ENCODE data around the gene ETFA. TPM values are rescaled to one million over a fixed set of nuclear protein-coding genes. Genes with fewer than 3 reads are reported as not detected.
A peak's percentile ranks its signal among the peaks of the same experiment; 100 is the strongest.

Gene ETFA
- total and polyA plus RNA-seq, 9 of the 15 experiments (the other 6 are each of a cell fraction or from before 2014, with no cell fraction given) = 130 to 543 (median 232) TPM

GRCh38 chr15:76172782-76173181 lies 138.5 kb downstream of the ETFA start:
- H2AFZ ChIP-seq (ENCODE audit: low read depth, low read length) = no peak overlapping the region
- no peaks in the 10 kb centered on the region for H3K9me1 ChIP-seq (ENCODE audit: control insufficient read depth, insufficient read depth, low read length)
- ChIA-PET CTCF (ENCODE audit: low intra/inter-chr PET ratio) (no interaction called here), POLR2A (interaction anchor here (0.6 to 1.2 kb wide), 2 partner anchors 9 to 244 kb away, joined by 3 read pairs; no protein-coding TSS in a partner anchor)
- H3K4me1 ChIP-seq (replicated peaks in 1 of 2; ENCODE audit: control insufficient read depth in 2 of 2, insufficient read depth in 2 of 2, low read length in 2 of 2) = peaks cover 3 to 9% of the 10 kb centered on the region in 2 experiments; a peak in 3 of 5 replicates
- no peak overlapping the region for H3K9ac ChIP-seq (ENCODE audit: insufficient read depth in 1 of 2, low read depth in 2 of 2, low read length in 2 of 2)
- no peak overlapping the region for H3K27ac ChIP-seq (ENCODE audit: extremely low read depth, low read depth, low read length)
- in situ Hi-C loops (cut with MboI) (no loop called here), intact Hi-C loops (cut with micrococcal nuclease) (no loop called here)
- H3K36me3 ChIP-seq (ENCODE audit: control insufficient read depth, insufficient read depth, low read length) = no peaks in the 10 kb centered on the region
- H3K4me3 ChIP-seq = no peak overlapping the region
- 2% methylated on average over 16 of the region's 16 CpGs for WGBS (ENCODE audit: insufficient coverage, low coverage, missing lambda C conversion rate)
- no peaks in the 10 kb centered on the region for H3K79me2 ChIP-seq (ENCODE audit: control insufficient read depth, insufficient read depth, low read length)
- BruUV-seq (replicated peaks) = no TSS peak
- FAIRE-seq (no peak), DNase-seq (ENCODE audit: extremely low read depth in 1 of 4, low spot score in 3 of 4) (no peak), ATAC-seq (no peak)
- TF ChIP-seq C11orf30 (IDR thresholded peaks at IDR 0.05; ENCODE audit: low read depth) = 0 out of 2 replicates have a peak, but pooled peaks have one; percentile 14
- no peak for TF ChIP-seq TARDBP (IDR thresholded peaks at IDR 0.05)
- peak; percentile 29; the same call in 1 of the 2 replicates for TF ChIP-seq ZNF316 (IDR thresholded peaks at IDR 0.05)
- 0 out of 2 replicates have a peak, but pooled peaks cover 3% of the 10 kb centered on the region for H4K20me1 ChIP-seq (replicated peaks; ENCODE audit: control insufficient read depth, insufficient read depth, low read length)
- H3K4me2 ChIP-seq (ENCODE audit: insufficient read depth, low read length) = no peak overlapping the region
- H3K9me3 ChIP-seq (replicated peaks; ENCODE audit: control insufficient read depth, insufficient read depth, low read depth, low read length) = no peaks in the 10 kb centered on the region
- H3K27me3 ChIP-seq (ENCODE audit: control insufficient read depth in 2 of 2, insufficient read depth in 2 of 2, low read length in 2 of 2) = peaks cover 33 to 79% of the 10 kb centered on the region in 2 experiments; a peak in 4 of 5 replicates

DNA sequence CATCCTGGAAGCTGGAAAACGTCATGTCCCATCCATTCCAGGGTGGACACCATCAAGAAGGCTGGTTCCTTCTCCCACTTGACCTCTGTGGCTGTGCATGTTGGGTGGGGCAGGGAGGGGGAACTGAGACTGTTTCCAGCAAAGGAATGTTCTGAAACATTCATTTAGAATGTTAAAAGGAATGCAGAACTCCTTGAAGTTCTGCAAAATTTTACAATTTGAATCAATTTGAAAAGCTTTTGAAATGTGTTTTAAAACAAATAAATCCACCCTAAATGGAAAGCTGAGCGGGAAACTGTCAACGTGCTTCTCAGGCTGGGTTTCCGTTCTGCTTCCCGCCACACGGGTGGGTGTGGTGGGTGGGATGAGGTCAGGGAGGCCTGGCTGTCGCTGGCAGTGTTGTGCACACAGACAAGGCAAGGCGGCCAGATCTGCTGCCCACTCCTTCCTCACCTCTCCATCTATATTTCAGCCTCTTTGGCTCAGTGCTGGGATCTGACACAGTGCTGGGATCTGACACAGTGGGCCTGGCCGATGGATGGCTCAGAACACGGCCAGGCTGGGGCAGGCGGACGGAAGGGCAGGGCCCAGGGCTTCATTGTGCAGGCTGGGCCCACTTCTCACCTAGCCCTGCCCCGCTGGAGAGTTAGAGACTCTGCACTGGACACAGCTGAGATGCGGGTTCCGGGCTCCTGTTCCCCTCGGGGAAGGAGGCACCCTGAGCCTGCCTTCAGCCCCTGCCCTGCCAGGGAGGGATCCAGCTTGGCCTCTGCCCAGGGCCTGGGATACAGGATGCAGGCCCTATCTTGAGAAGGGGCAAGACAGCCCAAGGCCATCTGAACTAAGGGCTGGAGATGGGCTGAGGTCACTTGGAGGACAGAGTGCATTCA lies 141.1 kb downstream of the ETFA start:
- intact Hi-C loops (cut with micrococcal nuclease) = no loop called here
- 49% methylated on average over 12 of the region's 16 CpGs for WGBS (ENCODE audit: insufficient coverage, low coverage, missing lambda C conversion rate)
- H3K9me1 ChIP-seq (ENCODE audit: control insufficient read depth, insufficient read depth, low read length) = no peaks in the 10 kb centered on the region
- H3K27ac ChIP-seq (ENCODE audit: extremely low read depth, low read depth, low read length) = no peak overlapping the region
- DNase-seq (ENCODE audit: extremely low read depth in 1 of 4, low spot score in 3 of 4) = no peak
- FAIRE-seq = no peak
- peaks cover 25 to 72% of the 10 kb centered on the region in 2 experiments for H3K27me3 ChIP-seq (ENCODE audit: control insufficient read depth in 2 of 2, insufficient read depth in 2 of 2, low read length in 2 of 2)
- H3K4me3 ChIP-seq = no peak overlapping the region
- no peak for ATAC-seq
- BruUV-seq (replicated peaks) = no TSS peak
- peaks cover 3 to 9% of the 10 kb centered on the region in 2 experiments; a peak in 3 of 5 replicates for H3K4me1 ChIP-seq (replicated peaks in 1 of 2; ENCODE audit: control insufficient read depth in 2 of 2, insufficient read depth in 2 of 2, low read length in 2 of 2)
- H3K79me2 ChIP-seq (ENCODE audit: control insufficient read depth, insufficient read depth, low read length) = no peaks in the 10 kb centered on the region
- no peaks in the 10 kb centered on the region for H3K36me3 ChIP-seq (ENCODE audit: control insufficient read depth, insufficient read depth, low read length)
- H3K4me2 ChIP-seq (ENCODE audit: insufficient read depth, low read length) = no peak overlapping the region
- no peak for TF ChIP-seq ZNF324 (CRISPR knock-in tag; IDR thresholded peaks at IDR 0.05)
- TF ChIP-seq E2F6 (IDR thresholded peaks at IDR 0.05; ENCODE audit: borderline replicate concordance in 1 of 2, extremely low read depth in 1 of 2, insufficient read depth in 1 of 2, insufficient read length in 1 of 2, low read depth in 1 of 2, low read length in 1 of 2, poor library complexity in 1 of 2, severe bottlenecking in 1 of 2) = peak; percentile 22 to 89
- H3K9me3 ChIP-seq (replicated peaks; ENCODE audit: control insufficient read depth, insufficient read depth, low read depth, low read length) = no peaks in the 10 kb centered on the region
- peak overlapping the region; percentile 94; the same call in 1 of the 2 replicates for H2AFZ ChIP-seq (ENCODE audit: low read depth, low read length)
- peak overlapping the region in 1 of 2 experiments; percentile 64; a peak in 1 of 4 replicates for H3K9ac ChIP-seq (ENCODE audit: insufficient read depth in 1 of 2, low read depth in 2 of 2, low read length in 2 of 2)
- CTCF ChIA-PET (ENCODE audit: low intra/inter-chr PET ratio) = no interaction called here
- in situ Hi-C loops (cut with MboI) = no loop called here
- POLR2A ChIA-PET = interaction anchor here (0.7 kb wide), 1 partner anchor 14 kb away, joined by 3 read pairs; no protein-coding TSS in a partner anchor
- H4K20me1 ChIP-seq (replicated peaks; ENCODE audit: control insufficient read depth, insufficient read depth, low read length) = 0 out of 2 replicates have a peak, but pooled peaks cover 3% of the 10 kb centered on the region
